BE2C (cell line): Measurements from ENCODE around the gene BPIFB3.

Experiments used
- DNase-seq: peaks from one replicate; pipeline ENCODE4 v3.0.0-alpha.2; 2020
- H3K27me3 ChIP-seq: fragments of 250-450 bp; sonication (Bioruptor Pico); 2 replicates; pipeline ENCODE4 v1.5.1; 2020; ENCODE audit warnings: mild to moderate bottlenecking
- H3K36me3 ChIP-seq: fragments of 250-450 bp; sonication (Bioruptor Pico); 2 replicates; pipeline ENCODE4 v1.5.1; 2020; ENCODE audit warnings: mild to moderate bottlenecking
- H3K4me1 ChIP-seq: fragments of 250-450 bp; sonication (Bioruptor Pico); 2 replicates; pipeline ENCODE4 v1.5.1; 2020
- H3K4me3 ChIP-seq: 2 replicates; pipeline ENCODE4 v1.5.1; 2011; ENCODE audit warnings: low read depth, low read length
- H3K9me3 ChIP-seq: fragments of 250-450 bp; sonication (Bioruptor Pico); 2 replicates; pipeline ENCODE4 v1.5.1; 2020
- TF ChIP-seq, protein P1 (sequence below): IDR thresholded peaks from 2 replicates; pipeline ENCODE4 v1.5.1; 2012; ENCODE audit warnings: mild to moderate bottlenecking, low read depth, low read length

The BPIFB3 gene

DNA sequence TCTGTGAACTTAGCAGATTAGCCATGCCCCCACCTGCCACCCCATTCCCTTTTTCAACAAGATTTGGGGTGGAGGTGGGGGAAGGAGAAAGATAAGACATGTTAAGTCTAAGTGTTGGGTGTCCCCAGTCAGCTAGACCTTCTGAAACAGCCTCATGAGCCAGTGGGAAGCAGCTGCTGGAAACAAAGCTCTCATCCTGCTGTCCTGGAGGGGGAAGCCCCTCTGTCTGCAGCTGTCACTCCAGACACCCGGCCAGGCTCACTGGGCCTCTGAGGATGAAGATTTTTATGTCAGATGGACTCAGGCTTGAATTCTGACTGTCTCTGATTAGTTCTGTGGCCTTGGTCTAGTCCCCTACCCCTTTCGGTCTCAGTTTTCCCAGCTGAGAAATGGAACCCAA is 1.1 kb downstream of the BPIFB3 start:
- no peaks in the 10 kb centered on the region for H3K36me3 ChIP-seq
- TF ChIP-seq, protein P1, sequence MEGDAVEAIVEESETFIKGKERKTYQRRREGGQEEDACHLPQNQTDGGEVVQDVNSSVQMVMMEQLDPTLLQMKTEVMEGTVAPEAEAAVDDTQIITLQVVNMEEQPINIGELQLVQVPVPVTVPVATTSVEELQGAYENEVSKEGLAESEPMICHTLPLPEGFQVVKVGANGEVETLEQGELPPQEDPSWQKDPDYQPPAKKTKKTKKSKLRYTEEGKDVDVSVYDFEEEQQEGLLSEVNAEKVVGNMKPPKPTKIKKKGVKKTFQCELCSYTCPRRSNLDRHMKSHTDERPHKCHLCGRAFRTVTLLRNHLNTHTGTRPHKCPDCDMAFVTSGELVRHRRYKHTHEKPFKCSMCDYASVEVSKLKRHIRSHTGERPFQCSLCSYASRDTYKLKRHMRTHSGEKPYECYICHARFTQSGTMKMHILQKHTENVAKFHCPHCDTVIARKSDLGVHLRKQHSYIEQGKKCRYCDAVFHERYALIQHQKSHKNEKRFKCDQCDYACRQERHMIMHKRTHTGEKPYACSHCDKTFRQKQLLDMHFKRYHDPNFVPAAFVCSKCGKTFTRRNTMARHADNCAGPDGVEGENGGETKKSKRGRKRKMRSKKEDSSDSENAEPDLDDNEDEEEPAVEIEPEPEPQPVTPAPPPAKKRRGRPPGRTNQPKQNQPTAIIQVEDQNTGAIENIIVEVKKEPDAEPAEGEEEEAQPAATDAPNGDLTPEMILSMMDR, result no peak
- H3K4me3 ChIP-seq, result no peak overlapping the region
- H3K9me3 ChIP-seq, result no peaks in the 10 kb centered on the region
- H3K4me1 ChIP-seq, result no peaks in the 10 kb centered on the region
- peaks cover 9% of the 10 kb centered on the region; the same call in 1 of the 2 replicates for H3K27me3 ChIP-seq
- no peak for DNase-seq

DNA sequence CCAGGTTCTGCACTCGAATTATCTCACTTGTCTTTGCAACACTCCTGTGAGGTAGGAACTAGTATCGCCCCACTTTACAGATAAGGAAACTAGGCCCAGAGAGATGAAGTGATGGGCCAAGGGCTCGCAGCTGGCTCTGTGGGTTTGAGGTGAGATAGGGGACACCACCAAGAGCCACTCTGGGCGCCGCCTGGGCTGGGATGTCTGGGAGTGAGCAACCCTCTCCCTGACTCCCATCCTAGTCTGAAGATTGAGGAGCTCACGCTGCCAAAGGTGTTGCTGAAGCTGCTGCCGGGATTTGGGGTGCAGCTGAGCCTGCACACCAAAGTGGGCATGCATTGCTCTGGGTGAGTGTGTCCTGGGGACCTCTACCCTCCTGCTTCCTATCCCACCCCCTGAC is 5.4 kb downstream of the BPIFB3 start:
- no peaks in the 10 kb centered on the region for H3K36me3 ChIP-seq
- H3K27me3 ChIP-seq, result peaks cover 9% of the 10 kb centered on the region; the same call in 1 of the 2 replicates
- no peaks in the 10 kb centered on the region for H3K9me3 ChIP-seq
- DNase-seq, result no peak
- TF ChIP-seq, protein P1, result no peak
- H3K4me3 ChIP-seq, result no peak overlapping the region
- no peaks in the 10 kb centered on the region for H3K4me1 ChIP-seq

DNA sequence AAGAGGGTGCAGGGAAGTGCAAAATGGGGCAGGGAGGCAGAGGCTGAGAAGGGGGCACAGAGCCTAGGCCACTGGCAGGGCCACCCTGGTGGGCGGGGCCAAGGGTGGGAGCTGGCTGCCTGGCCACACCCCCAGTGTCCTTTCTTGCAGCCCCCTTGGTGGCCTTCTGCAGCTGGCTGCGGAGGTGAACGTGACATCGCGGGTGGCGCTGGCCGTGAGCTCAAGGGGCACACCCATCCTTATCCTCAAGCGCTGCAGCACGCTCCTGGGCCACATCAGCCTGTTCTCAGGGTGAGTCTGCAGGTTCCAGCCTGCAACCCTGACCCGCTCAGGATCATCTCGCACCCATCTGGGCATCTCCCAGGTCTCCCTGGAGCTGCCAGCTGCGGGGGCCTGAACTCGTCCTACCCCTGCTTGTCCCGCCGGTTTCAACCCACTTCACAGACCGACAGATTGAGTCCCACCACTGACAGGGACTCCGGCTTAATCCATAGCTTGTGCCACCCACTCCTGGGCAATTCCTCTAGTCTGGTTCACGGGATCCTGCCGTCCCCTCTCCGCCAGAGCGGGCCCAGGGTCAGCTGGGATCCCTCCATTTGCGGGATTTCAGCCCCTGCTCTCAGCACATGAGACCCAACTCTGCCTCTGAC is 6.2 kb downstream of the BPIFB3 start:
- TF ChIP-seq, protein P1, result no peak
- Histone ChIP-seq H3K4me1 (no peaks in the 10 kb centered on the region), H3K9me3 (no peaks in the 10 kb centered on the region), H3K27me3 (peaks cover 9% of the 10 kb centered on the region; the same call in 1 of the 2 replicates), H3K36me3 (no peaks in the 10 kb centered on the region), H3K4me3 (no peak overlapping the region)
- DNase-seq, result no peak

DNA sequence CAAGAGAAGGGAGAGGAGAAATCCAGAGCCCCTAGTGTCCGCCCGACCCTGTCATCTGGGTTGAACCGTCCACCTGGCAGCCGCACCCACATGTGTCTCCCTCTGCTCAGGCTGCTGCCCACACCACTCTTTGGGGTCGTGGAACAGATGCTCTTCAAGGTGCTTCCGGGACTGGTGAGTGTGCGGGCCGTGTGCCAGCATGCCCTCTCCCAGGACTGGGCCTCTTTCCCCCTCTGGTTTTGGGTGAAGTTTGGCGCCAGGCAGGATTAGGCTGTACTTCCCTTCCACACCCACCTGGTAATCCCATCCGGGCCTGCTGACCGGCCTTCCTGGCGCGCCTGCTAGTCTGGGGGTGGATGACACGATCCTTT is 7.9 kb downstream of the BPIFB3 start:
- no peak for DNase-seq
- Histone ChIP-seq H3K4me3 (no peak overlapping the region), H3K4me1 (no peaks in the 10 kb centered on the region), H3K9me3 (no peaks in the 10 kb centered on the region), H3K27me3 (no peaks in the 10 kb centered on the region), H3K36me3 (no peaks in the 10 kb centered on the region)
- TF ChIP-seq, protein P1, result no peak

DNA sequence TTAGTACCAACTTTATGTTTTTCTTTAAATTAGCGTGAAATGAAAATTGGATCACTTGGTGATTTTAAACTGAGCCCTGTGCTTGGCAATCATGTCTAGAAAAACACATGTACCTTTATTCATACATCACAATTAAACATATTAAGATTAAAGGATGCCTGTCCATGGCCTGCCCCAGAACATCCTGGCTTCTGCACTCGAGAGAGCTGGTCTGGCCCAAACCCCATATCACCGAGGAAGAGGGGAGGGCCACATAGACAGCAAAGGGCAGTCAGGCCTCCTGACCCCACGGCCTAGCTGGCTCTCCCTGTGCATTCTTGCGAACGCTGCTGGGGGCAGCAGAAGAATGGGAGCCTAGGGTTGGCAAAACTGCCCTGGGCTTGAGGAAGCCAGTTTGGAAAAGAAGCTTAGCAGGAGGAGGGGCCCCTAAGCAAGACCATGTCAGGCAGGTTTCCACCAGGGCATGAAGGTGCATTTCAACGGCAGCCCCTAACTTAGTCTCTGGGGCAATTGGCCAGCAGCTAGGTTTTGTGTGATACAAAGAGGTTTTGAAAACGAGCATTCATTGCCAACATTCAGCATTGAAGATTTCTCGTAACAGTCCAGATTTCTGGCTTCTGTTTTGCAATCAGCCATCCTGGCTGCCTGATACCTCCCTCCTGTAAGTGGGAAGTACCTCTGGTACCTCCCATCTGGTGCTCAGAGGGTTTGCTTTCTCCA is 8.6 kb downstream of the BPIFB3 start:
- Histone ChIP-seq H3K4me3 (no peak overlapping the region), H3K9me3 (no peaks in the 10 kb centered on the region), H3K4me1 (no peaks in the 10 kb centered on the region), H3K27me3 (no peaks in the 10 kb centered on the region), H3K36me3 (no peaks in the 10 kb centered on the region)
- no peak for DNase-seq
- TF ChIP-seq, protein P1, result no peak

DNA sequence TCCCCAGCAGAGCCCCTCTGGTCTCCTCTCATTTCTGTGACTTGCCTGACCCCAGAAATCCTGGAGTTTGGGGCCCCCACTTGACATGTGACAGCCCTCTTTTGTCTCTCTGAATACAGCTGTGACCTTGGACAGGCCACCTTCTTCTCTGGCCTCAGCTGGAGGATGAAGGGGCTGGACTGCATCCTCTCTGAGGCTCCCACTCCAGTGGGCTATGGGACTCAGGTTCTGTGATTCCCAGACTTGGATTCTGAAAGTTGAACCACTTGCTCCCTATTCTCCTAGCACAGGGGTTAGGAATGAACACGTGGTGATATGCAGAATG is 9.1 kb downstream of the BPIFB3 start:
- no peaks in the 10 kb centered on the region for H3K4me1 ChIP-seq
- H3K9me3 ChIP-seq, result no peaks in the 10 kb centered on the region
- H3K36me3 ChIP-seq, result no peaks in the 10 kb centered on the region
- no peak for DNase-seq
- H3K27me3 ChIP-seq, result no peaks in the 10 kb centered on the region
- no peak overlapping the region for H3K4me3 ChIP-seq
- TF ChIP-seq, protein P1, result no peak
